ENCODE data around the gene SUMO3. TPM values are rescaled to one million over a fixed set of nuclear protein-coding genes. Genes with fewer than 3 reads are reported as not detected.
A peak's percentile ranks its signal among the peaks of the same experiment; 100 is the strongest.

The SUMO3 gene
- polyA plus RNA-seq, 1 of the 3 experiments (the other 2 are of a cell fraction) = 125 TPM

DNA sequence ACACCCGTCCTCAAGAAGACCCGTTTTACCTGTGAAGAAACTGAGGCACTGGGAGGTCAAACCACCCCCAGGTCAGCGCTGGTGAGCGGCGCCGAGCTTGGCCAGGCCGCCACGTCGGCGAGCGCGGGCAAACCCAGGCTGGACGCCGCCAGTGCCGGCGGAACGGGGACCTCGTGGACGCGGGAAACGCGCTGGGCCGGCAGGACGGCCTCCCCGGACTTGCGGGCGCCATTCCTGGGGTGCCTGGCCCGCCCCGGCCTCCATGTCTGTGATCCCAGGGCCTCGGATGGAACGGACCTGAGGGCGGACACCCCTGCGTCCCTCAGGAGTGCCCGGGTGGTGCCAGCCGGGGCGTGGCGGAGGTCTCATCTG lies 764 bp upstream of the SUMO3 start:
- Histone ChIP-seq H3K4me2 (peak overlapping the region; percentile 84), H3F3A (replicated peaks; ENCODE audit: insufficient read depth) (peaks cover 12% of the 10 kb centered on the region)
- WGBS (ENCODE audit: low lambda C conversion rate) = no CpG with 5 or more reads among the region's 37 CpGs

DNA sequence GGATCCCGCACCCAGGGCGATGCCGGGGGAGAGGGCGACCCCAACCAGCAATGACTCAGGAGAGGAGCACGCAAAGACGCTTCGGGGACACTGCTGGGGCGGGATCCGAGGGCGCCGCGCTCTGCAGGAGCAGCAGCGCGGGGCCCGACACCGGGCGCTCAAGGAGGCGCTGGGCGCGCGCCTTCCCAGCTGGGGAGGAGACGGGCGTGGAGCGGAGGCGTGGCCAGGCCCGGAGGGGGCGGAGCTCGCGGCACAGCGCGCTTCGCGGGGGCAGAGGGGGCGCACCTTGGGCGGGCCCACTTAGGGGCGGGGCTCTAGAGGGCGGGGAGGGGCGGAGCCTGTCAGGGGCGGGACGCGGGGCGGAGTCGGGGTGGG lies 369 bp downstream of the SUMO3 start:
- CTCF ChIA-PET = interaction anchor here (0.6 kb wide), 1 partner anchor 115 kb away, joined by 3 read pairs; no protein-coding TSS in a partner anchor
- H2AFZ ChIP-seq (ENCODE audit: low read depth) = 0 out of 2 replicates have a peak overlapping the region, but pooled peaks have one; percentile 22
- H3K36me3 ChIP-seq (replicated peaks in 1 of 2; ENCODE audit: control insufficient read depth in 1 of 2, insufficient read depth in 2 of 2, low read length in 1 of 2) = peaks cover 0 to 8% of the 10 kb centered on the region in 2 experiments
- H3K27me3 ChIP-seq (ENCODE audit: insufficient read depth) = no peaks in the 10 kb centered on the region
- H3K4me1 ChIP-seq (ENCODE audit: control insufficient read depth in 1 of 2, insufficient read depth in 2 of 2, low read depth in 1 of 2, low read length in 1 of 2) = peaks cover 8 to 28% of the 10 kb centered on the region in 2 experiments; a peak in 3 of 4 replicates
- WGBS (ENCODE audit: low lambda C conversion rate) = 2% methylated on average over 28 of the region's 43 CpGs
- peaks cover 8% of the 10 kb centered on the region for H3F3A ChIP-seq (replicated peaks; ENCODE audit: insufficient read depth)
- H3K9ac ChIP-seq = peak overlapping the region; percentile 72
- H3K4me2 ChIP-seq = peak overlapping the region; percentile 96
- peak; percentile 99 for DNase-seq
- peak overlapping the region; percentile 75 to 87 for H3K4me3 ChIP-seq (ENCODE audit: low read depth in 2 of 2, low read length in 1 of 2)
- peaks cover under 1% of the 10 kb centered on the region; the same call in 1 of the 2 replicates for H3K9me3 ChIP-seq
- H3K79me2 ChIP-seq (ENCODE audit: insufficient read depth) = peaks cover 50% of the 10 kb centered on the region
- H3K9me2 ChIP-seq = no peaks in the 10 kb centered on the region
- POLR2A ChIA-PET = interaction anchor here (0.9 kb wide), 2 partner anchors 9 to 16 kb away, joined by 3 to 4 read pairs; partner anchors contain the start of gene UBE2G2
- peaks cover 38% of the 10 kb centered on the region for H4K20me1 ChIP-seq (ENCODE audit: insufficient read depth)
- TF ChIP-seq, protein P1, sequence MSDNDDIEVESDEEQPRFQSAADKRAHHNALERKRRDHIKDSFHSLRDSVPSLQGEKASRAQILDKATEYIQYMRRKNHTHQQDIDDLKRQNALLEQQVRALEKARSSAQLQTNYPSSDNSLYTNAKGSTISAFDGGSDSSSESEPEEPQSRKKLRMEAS (IDR thresholded peaks at IDR 0.05; ENCODE audit: low read depth) = 0 out of 2 replicates have a peak, but pooled peaks have one; percentile 5
- TF ChIP-seq MXI1 (IDR thresholded peaks at IDR 0.05; ENCODE audit: low read depth, low read length) (peak; percentile 76; the same call in 1 of the 2 replicates), CHD2 (IDR thresholded peaks at IDR 0.05; ENCODE audit: low read length, partially characterized antibody) (no peak), GATA2 (CRISPR knock-in tag; IDR thresholded peaks at IDR 0.05) (no peak), RAD21 (IDR thresholded peaks at IDR 0.05; ENCODE audit: low read length) (no peak), SIN3A (IDR thresholded peaks at IDR 0.05; ENCODE audit: borderline replicate concordance, low read depth, low read length) (peak; percentile 38; the same call in 1 of the 2 replicates)
- H3K27ac ChIP-seq (ENCODE audit: low read depth in 2 of 2, low read length in 1 of 2) = peak overlapping the region in 1 of 2 experiments; percentile 88; a peak in 2 of 4 replicates

More for the DNA sequence above, 764 bp upstream of the SUMO3 start:
- H3K9me3 ChIP-seq = peaks cover 7% of the 10 kb centered on the region; the same call in 1 of the 2 replicates
- no peak for TF ChIP-seq SMC3 (IDR thresholded peaks at IDR 0.05; ENCODE audit: low read depth, low read length)
- TF ChIP-seq NRF1 (IDR thresholded peaks at IDR 0.05; ENCODE audit: low read depth, low read length) = no peak
- TF ChIP-seq, protein P2, sequence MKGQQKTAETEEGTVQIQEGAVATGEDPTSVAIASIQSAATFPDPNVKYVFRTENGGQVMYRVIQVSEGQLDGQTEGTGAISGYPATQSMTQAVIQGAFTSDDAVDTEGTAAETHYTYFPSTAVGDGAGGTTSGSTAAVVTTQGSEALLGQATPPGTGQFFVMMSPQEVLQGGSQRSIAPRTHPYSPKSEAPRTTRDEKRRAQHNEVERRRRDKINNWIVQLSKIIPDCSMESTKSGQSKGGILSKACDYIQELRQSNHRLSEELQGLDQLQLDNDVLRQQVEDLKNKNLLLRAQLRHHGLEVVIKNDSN (IDR thresholded peaks at IDR 0.05; ENCODE audit: borderline replicate concordance, low read depth) = no peak
- TF ChIP-seq, protein P3, sequence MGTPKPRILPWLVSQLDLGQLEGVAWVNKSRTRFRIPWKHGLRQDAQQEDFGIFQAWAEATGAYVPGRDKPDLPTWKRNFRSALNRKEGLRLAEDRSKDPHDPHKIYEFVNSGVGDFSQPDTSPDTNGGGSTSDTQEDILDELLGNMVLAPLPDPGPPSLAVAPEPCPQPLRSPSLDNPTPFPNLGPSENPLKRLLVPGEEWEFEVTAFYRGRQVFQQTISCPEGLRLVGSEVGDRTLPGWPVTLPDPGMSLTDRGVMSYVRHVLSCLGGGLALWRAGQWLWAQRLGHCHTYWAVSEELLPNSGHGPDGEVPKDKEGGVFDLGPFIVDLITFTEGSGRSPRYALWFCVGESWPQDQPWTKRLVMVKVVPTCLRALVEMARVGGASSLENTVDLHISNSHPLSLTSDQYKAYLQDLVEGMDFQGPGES (IDR thresholded peaks at IDR 0.05; ENCODE audit: low read depth, low read length) = no peak
- TF ChIP-seq JUND (IDR thresholded peaks at IDR 0.05) = no peak
- TF ChIP-seq RXRA (IDR thresholded peaks at IDR 0.05; ENCODE audit: borderline replicate concordance, low read depth) = no peak
- TF ChIP-seq YY1 (IDR thresholded peaks at IDR 0.05; ENCODE audit: low read depth) = no peak
- no peak for TF ChIP-seq MXI1 (IDR thresholded peaks at IDR 0.05; ENCODE audit: low read depth, low read length)
- TF ChIP-seq TEAD4 (IDR thresholded peaks at IDR 0.05; ENCODE audit: borderline replicate concordance, insufficient read depth) = no peak
- TF ChIP-seq, protein P1 (IDR thresholded peaks at IDR 0.05; ENCODE audit: low read depth) = no peak
- TF ChIP-seq, protein P4, sequence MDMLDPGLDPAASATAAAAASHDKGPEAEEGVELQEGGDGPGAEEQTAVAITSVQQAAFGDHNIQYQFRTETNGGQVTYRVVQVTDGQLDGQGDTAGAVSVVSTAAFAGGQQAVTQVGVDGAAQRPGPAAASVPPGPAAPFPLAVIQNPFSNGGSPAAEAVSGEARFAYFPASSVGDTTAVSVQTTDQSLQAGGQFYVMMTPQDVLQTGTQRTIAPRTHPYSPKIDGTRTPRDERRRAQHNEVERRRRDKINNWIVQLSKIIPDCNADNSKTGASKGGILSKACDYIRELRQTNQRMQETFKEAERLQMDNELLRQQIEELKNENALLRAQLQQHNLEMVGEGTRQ (IDR thresholded peaks at IDR 0.05; ENCODE audit: borderline replicate concordance, low read depth, low read length) = no peak
- H2AFZ ChIP-seq (ENCODE audit: low read depth) = peak overlapping the region; percentile 78; the same call in 1 of the 2 replicates
- H3K79me2 ChIP-seq (ENCODE audit: insufficient read depth) = peaks cover 38% of the 10 kb centered on the region
- CTCF ChIA-PET = no interaction called here
- H3K27ac ChIP-seq (ENCODE audit: low read depth in 2 of 2, low read length in 1 of 2) = peak overlapping the region in 1 of 2 experiments; percentile 76; a peak in 2 of 4 replicates
- H3K36me3 ChIP-seq (replicated peaks in 1 of 2; ENCODE audit: control insufficient read depth in 1 of 2, insufficient read depth in 2 of 2, low read length in 1 of 2) = peaks cover 0 to 3% of the 10 kb centered on the region in 2 experiments
- H3K4me1 ChIP-seq (ENCODE audit: control insufficient read depth in 1 of 2, insufficient read depth in 2 of 2, low read depth in 1 of 2, low read length in 1 of 2) = peaks cover 8 to 28% of the 10 kb centered on the region in 2 experiments; a peak in 3 of 4 replicates
- no peaks in the 10 kb centered on the region for H3K9me2 ChIP-seq
- no peaks in the 10 kb centered on the region for H3K27me3 ChIP-seq (ENCODE audit: insufficient read depth)
- peaks cover 36% of the 10 kb centered on the region for H4K20me1 ChIP-seq (ENCODE audit: insufficient read depth)
- peak overlapping the region; percentile 60 to 75 for H3K4me3 ChIP-seq (ENCODE audit: low read depth in 2 of 2, low read length in 1 of 2)
- POLR2A ChIA-PET = no interaction called here
- H3K9ac ChIP-seq = peak overlapping the region; percentile 79; the same call in 1 of the 2 replicates
- no peak for DNase-seq

Data from SK-N-SH (cell line).